GM18519 (cell line): ENCODE results near the gene DGKE.

Source experiments
- ATAC-seq: cut with Tn5 transposase; IDR thresholded peaks from one replicate; pipeline ENCODE4 v1.9.1; 2021; ENCODE audit warnings: mild to moderate bottlenecking, moderate library complexity; ENCODE audit not compliant: unreplicated experiment, low FRiP score

The DGKE gene

GRCh38 chr17:56912105-56912999 lies 78.4 kb downstream of the DGKE start:
- no peak for ATAC-seq

GRCh38 chr17:56913000-56913311 lies 79.0 kb downstream of the DGKE start:
- no peak for ATAC-seq

GRCh38 chr17:56913353-56913866 lies 79.5 kb downstream of the DGKE start:
- ATAC-seq: peak; percentile 19

GRCh38 chr17:56913867-56914580 lies 80.1 kb downstream of the DGKE start, which contains the start of gene TRIM25:
TRIM25 (minus strand) TSS chr17:56914049; CDS start chr17:56913988, 61 bp downstream.
- ATAC-seq: peak; percentile 53

- ATAC-seq: no peak
Measured at GRCh38 chr17:56914581-56915273, 80.8 kb downstream of the DGKE start.

- ATAC-seq: no peak
Measured at GRCh38 chr17:56917559-56918296, 83.8 kb downstream of the DGKE start.

GRCh38 chr17:56918916-56919315 lies 85.0 kb downstream of the DGKE start:
- no peak for ATAC-seq
